Measurements from ENCODE around the gene SLC25A28.

The SLC25A28 gene, protein sequence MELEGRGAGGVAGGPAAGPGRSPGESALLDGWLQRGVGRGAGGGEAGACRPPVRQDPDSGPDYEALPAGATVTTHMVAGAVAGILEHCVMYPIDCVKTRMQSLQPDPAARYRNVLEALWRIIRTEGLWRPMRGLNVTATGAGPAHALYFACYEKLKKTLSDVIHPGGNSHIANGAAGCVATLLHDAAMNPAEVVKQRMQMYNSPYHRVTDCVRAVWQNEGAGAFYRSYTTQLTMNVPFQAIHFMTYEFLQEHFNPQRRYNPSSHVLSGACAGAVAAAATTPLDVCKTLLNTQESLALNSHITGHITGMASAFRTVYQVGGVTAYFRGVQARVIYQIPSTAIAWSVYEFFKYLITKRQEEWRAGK

DNA sequence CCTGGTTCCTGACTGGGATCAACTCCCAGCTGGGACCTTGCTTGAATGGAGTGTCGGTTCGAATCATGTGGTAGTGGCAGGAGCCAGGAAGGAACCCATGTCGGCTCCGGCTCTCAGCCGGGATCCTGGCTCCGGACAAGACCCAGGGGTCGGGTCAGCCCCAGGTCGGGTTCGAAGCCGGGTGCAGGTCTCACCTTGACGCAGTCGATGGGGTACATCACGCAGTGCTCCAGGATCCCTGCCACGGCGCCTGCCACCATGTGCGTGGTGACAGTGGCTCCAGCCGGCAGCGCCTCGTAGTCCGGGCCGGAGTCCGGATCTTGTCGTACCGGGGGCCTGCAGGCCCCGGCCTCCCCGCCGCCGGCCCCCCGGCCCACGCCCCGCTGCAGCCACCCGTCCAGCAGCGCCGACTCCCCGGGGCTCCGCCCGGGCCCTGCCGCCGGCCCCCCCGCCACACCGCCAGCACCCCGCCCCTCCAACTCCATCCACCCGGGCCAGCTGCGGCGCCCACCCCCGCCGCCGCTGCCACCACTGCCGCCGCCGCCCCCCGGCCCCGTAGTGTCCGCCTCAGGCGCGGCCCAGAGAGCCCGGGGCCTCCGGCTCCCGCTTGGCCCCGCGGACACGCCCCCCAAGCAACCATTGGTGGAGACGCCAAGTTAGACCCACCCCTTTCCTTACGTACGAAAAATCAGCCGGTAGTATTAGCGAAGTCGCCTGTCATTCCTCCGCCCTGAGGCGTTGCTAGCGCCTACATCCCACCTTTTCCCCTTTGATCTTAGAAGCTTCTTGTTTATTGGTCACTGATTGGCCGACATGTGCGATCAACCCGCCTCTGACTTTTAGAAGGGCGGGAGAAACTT, at the start of gene SLC25A28:
SLC25A28 (minus strand) TSS at position 589 of the 860 bp plus-strand sequence; CDS start at position 485, 104 bp downstream.
- DNase-seq: peak; percentile 93

DNA sequence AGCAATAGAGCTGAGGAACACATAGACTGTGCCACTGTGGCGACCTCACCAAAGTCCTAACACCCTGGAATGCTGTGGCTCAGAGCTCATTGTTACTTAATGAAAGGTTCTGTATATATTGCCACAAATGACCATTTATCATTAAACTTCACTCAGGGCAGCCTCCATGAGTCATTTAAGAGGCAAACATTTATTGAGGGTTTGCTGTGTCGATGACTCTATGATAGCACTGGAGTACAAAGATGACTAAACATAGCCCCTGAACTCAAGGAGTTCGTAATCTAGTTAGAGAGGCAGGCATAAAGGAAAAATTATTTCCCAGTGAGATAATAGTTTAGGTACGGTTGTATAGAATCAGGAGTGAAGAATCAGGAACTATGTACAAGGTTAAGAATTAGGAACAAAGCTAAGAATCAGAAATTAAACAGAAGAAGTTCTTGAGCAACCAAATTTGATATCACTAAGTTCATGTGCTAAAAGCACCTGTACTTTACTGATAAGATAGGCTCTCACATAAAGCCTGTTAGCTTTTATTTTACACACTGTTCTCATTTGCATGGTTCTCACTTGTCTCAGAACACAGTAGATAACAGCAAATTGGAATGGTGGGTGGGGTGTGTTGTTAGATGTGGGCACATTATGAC, 47.0 kb upstream of the SLC25A28 start:
- no peak for DNase-seq

DNA sequence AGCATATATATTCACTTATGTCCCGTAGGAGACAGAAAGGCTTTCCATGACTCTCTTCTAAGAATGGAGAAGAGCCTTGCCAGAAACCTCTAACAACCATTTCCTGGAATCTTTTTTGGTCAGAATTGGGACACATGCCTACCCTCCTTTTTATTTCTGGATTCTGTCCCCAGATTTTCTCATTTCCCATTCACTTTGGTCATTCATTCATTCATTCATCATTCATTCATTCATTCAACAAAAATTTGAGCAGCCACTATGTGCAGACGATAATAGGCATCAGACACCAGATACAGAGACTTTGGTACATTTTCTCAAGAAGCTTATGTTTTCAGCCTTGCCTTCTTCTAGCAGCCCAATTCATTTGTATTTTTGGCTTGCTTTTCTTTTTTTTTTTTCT, 45.1 kb upstream of the SLC25A28 start:
- no peak for DNase-seq

DNA sequence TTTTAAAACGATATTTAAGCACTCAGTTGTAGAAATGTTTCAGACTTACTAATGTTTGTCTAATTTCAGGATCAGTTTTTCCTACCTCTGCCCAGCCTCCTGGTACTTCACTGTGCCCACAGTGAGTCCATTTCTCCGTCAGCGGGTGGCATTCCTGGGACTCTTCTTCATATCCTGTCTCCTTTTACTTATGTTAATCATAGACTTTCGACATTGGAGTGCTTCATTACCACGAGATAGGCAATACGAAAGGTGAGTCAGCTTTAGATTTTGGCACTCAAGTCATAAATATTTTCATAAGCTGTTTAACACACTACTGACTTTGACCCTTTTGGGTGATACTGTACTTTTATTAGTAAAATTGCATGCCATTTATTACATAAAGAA, 41.1 kb upstream of the SLC25A28 start:
- no peak for DNase-seq

DNA sequence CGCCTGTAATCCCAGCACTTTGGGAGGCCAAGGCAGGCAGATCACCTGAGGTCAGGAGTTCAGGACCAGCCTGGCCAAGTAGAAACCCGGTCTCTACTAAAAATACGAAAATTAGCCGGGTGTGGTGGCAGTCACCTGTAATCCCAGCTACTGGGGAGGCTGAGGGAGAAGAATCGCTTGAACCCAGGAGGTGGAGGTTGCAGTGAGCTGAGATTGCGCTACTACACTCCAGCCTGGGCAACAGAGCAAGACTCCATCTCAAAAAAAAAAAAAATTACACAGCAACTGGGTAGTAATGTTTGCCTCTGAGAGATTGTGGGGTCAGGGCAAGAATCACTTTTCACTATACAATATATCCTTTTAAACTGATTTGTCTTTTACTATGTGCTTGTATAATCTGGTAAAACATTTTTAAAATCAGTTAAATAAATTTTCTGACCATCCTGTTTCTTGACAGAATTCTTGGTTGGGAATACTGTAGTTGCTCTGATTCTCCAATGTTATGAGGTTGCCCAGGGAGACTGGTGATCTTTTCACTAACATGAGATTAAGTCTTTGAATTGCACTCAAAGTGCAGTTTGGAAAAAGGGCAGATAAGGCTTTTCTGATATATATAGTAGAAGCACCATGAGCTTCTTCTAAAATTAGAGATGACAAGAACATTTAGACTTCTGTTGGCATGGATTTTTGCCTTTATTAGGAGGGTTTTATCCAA, 40.6 kb upstream of the SLC25A28 start:
- DNase-seq: no peak

DNA sequence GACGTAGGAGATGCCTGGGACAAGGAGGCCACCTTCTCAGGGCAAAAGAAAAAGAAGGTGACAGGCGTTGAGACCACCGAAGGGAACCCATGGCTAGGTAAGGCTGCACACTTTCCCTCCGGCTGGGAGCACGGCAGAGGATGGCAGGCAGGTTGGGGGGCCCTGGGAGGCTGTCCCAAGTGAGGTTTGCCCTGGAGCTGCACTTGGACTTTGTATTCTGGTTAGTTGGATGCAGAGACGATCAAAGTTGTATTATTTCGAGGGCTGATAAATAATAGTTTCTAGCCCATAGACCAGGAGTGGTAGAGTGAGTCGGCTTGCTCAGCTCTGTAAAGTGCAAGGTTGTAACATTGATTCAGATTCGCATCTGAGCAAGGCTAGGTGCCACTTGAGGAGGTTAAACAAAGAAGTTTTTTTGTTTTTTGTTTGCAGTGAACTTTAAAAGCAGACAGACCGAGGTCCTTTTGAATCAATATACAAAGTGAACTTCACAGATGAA, 39.7 kb upstream of the SLC25A28 start:
- no peak for DNase-seq

DNA sequence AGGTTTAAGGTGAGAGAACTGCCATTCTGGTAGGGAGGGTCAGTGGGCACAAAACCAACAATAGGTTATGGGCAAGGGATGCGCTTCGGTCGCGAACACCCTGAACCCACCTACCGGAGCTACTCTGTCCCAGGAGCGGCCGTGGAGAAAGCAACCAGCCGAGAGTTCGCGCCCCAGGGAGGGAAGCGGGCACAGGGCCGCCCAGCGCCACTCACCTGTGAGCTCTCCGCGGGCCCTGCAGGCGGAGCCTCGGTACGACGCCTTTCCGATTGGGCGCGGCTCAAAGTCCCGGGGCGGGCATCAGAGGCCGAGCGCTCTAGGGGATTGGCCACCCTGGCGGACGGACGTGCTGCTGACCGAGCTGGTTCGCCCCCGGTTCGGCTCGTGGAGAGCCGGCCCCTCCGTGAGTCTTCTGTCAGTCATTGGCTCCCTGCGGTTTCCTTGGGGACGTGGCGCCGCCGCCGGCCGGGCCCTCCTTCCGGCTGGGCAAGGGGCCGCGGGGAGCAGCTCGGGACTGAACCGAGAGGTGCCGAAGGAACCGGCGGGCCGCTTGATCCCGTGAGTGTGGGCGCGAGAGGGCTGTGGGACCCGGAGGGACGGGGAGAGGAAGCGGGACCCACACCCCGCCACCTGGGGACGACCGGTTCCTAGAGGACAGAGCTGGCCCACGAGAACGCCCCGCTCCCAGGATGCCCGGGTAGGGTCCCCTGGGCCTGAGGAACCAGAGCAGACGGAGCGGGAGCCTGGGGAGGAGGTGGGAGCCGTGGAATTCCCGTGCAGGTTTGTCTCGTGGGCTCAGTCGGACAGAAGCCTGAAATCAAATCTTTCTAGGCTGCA, 39.0 kb upstream of the SLC25A28 start, which contains the start of gene ENTPD7:
ENTPD7 (plus strand) TSS at position 479 of the 837 bp plus-strand sequence. CDS start 448 bp downstream, outside the sequence.
- peak; percentile 87 for DNase-seq

DNA sequence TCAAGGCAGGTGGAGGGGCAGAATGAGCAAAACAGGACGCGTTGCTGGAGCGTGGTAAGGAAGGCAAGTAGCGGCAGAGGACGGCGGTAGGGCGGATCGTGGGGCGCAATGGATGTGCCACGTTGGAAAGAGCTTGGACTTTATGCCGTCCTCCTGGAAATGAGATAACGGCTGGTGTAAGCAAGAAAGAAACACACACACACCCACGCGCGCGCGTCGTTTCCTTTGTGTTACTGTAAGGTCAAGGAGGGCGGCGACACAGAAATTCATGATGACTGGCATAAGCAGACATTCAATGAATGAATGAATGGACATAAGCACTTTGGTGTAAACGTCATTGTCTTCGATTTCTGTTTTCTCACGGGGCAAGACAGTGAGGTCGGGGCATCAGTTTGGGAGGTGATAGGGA, 38.4 kb upstream of the SLC25A28 start:
- no peak for DNase-seq

DNA sequence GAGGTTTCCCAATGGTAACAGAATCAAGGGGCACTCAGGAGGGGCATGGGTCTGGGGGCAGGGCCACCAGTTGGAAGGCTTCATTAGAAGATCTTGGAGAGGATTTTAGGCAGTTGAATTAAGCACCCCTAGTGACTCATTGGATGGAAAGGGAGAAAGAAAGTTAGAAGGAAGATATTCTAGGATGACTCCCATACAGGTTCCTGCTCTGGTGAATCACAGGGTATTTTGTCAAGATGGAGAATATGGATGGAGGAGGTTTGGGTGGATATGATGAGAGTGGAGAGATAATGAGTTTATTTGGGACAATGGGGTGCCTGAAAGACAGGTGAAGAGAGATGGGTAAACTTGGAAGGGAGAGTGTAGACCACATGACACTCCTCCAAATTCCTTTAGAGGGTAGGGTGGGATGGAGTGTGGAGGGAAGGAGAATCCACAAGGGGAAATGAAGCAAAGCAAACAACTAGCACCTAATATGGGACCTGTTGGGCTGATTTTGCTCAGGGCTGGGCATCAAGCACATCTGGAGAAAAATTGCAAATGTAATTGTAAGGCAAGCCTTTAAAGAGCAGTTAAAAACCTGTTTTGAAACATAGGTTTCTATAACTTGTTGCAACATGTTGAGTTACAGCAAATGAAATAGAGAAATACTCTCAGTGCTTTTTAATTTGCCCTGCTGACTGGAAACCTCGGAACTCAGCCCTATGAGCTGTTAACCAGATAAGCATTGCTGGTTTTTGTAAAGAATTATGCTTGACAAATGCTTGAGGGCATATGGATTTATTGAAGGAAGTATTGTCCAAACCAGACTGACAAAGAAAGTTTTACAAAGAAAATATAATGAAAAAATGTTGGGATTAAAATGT, 36.2 kb upstream of the SLC25A28 start:
- DNase-seq: no peak

DNA sequence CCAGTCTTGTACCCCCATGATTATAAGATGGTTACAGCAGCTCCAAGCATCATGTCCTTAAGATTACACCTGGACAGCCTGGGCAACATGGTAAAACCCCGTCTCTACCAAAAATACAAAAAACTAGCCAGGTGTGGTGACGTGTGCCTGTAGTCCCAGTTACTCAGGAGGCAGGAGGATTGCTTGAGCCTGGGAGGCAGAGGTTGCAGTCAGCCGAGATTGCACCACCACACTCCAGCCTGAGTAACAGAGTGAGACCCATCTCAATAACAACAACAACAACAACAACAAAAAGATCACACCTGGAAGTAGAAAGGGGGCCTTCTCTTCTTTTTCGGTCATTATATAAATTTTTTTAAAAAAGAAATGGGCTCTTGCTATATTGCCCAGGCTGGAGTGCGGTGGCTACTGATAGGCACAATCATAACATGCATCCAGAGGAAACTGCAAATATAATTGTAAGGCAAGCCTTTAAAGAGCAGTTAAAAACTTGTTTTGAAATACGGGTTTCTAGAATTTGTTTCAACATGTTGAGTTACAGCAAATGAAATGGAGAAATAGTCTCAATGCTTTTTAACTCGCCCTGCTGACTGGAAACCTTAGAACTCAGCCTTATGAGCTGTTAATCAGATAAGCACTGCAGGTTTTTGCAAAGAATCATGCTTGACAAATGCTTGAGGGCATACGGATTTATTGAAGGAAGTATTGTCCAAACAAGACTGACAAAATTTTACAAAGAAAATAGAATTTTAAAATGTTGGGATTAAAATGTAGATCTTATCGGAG, 34.3 kb upstream of the SLC25A28 start:
- DNase-seq: no peak

DNA sequence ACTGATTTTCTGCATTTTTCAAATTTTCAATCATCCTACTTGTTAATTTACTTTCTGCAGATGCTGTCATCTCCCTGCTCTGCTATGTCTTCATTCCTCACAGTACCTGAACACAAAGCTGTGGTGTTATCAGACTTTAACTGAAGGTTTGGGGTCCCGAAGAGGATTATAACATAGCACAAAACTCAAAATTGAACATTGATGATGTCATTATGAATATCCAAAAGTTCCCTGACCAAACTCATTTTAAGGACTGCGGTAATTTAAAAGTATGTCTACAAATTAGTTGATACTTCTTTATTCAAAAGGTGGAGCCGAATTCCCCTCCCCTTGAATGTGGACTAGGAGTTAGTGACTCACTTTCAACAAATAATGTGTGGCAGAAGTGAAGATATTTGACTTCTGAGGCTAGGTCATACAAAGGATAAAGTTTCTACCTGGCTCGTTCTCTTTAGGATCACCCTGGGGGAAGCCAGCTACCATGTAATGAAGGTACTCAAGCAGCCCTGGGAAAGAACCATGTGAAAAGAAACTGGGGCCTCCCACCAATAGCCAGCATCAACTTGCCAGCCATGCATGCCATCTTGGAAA, 32.7 kb upstream of the SLC25A28 start:
- DNase-seq: no peak

DNA sequence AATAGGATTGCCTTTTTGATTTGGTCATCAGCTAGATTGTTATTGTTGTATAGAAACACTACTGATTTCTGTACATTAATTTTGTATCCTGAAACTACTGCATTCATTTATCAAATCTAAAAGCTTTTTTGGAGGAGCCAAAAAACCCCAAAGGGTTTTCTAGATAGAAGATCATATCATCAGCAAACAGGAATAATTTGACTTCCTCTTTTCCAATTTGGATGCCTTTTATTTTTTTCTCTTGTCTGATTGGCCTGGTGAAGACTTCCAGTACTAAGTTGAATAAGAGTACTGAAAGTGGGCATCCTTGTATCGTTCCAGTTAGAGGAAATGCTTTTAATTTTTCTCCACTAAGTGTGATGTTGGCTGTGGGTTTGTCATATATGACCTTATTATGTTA, 28.5 kb upstream of the SLC25A28 start:
- DNase-seq: no peak

DNA sequence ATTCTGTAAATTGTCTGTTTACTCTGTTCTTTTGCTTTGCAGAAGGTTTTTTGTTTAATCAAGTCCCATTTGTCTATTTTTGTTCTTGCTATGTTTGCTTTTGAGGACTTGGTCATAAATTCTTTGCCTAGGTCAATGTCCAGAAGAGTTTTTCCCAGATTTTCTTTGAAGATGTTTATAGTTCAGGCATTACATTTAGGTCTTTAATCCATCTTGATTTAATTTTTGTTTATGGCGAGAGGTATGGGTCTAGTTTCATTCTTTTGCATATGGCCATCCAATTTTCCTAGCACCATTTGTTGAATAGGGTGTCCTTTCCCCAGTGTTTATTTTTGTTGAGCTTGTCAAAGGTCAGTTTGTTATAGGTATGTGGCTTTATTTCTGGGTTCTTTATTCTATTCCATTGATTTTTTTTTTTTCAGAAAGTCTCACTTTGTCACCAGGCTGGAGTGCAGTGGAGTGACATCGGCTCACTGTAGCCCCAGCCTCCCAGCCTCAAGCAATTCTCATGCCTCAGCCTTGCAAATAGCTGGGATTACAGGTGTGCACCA, 27.4 kb upstream of the SLC25A28 start:
- DNase-seq: no peak

DNA sequence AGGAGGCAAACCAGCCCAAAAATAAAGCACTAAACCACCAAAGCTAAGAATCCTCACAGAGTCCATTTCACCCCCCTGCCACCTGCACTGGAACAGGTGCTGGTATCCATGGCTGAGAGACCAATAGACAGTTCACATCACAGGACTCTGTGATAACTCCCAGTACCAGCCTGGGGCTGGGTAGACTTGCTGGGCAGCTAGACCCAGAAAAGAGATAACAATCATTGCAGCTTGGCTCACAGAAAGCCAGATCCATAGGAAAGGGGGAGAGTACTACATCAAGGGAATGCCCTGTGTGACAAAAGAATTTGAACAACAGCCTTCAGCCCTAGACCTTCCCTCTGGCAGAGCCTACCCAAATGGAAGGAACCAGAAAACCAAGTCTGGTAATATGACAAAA, 13.6 kb upstream of the SLC25A28 start:
- no peak for DNase-seq

DNA sequence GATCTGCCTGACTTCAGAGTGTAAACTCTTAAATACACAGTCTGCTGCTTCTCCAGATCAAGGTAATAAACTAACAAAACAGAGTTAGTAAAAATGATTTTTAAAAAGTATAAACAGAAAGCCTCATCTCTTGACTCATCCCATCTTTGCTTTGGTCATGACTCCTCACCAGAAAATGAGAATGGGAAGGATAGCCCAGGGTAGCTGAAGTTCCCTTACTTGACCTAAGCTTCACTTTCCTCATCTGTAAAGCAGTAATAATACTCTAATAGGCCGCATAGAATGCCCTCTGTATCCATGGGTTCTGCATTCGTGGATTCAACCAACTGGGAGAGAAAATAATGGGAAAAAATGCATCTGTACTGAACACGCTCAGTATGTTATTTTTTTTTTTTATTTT, 11.3 kb upstream of the SLC25A28 start:
- no peak for DNase-seq

DNA sequence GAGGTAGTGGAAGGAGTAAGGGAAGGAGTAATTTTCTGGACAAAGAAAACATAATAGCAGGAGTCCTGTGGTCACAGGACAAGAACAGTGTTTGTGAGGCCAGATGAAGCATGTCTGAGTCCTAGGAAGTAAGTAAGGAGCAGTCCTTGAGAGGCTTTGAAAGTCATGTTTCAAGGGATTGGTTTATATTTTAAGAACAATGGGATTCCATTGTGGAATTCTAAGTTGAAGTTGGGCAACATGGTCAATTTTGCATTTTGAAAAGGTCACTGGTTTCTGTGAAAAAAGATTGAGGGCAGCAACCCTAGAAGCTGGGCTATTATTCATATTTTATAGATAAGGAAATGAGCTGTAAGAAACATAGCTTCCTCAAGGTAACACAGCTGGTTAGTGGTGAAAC, 10.8 kb upstream of the SLC25A28 start:
- no peak for DNase-seq

DNA sequence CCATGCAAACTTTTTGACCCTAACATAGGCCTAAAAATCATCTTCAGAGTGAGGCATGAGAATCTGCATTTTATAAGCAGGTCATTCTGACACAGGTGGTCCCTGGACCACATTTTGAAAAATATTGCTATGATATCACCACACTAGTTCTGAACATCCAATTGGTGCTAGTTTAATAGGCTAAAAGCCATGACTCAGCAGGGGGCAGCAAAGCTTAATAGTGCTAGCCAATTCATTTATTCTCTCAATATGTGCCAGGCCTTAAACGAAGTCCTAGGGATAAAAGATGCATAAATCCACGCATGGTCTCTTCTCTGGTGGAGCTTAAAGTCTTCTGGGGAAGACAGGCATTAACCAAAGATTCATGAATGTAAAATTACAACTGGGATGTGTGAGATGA, 10.2 kb upstream of the SLC25A28 start:
- DNase-seq: no peak

DNA sequence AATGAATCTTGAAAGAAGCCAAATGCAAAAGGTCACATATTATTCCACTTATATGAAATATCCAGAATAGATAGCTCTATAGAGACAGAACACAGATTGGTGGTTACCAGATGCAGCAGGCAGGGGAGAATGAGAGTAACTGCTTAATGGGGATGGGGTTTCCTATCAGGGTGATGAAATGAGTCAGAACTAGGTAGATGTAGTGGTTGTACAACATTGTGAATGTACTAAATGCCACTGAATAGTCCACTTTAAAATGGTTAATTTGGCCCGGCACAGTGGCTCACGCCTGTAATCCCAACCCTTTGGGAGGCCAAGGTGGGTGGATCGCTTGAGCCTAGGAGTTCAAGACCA, 9.4 kb upstream of the SLC25A28 start:
- no peak for DNase-seq

DNA sequence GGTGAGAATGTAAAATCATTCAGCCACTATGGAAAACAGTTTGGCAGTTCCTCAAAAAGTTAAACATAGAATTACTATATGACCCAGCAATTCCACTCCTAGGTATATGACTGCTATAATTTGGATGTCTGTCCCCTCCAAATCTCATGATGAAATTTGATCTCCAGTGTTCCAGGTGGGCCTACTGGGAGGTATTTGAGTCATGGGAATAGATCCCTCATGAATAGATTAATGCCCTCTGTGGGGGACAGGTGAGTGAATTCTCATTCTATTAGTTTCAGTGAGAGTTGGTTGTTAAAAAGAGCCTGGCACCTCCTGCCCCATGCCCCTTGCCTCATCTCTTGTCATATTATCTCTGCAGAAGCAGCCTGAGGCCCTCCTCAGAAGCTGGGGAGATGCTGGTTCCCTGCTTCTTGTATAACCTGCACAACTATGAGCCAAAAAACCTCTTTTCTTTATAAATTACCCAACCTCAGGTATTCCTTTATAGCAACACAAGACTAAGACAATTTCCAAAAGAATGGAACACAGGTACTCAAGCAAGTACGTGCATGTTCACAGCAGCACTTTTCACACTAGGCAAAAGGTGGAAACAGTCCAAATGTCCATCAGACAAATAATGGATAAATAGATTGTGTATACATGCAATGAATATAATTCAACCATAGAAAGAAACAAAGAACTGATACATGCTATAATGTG, 8.8 kb upstream of the SLC25A28 start:
- no peak for DNase-seq

All from COR-L47 (cell line).